B cell (primary cell): Measurements from ENCODE around the gene NUCB1.

ENCODE experiments used
- EZH2 ChIP-seq: IDR thresholded peaks from 2 replicates; pipeline ENCODE4 v1.6.1; 2012; ENCODE audit warnings: borderline replicate concordance, low read depth, mild to moderate bottlenecking, moderate library complexity, low read length; ENCODE audit not compliant: insufficient read depth, poor library complexity, severe bottlenecking
- TF ChIP-seq, protein P1 (sequence below): fragments of 200-600 bp; IDR thresholded peaks from one replicate; pipeline ENCODE4 v1.8.0; 2022; ENCODE audit warnings: antibody characterized with exemption, mild to moderate bottlenecking

DNA sequence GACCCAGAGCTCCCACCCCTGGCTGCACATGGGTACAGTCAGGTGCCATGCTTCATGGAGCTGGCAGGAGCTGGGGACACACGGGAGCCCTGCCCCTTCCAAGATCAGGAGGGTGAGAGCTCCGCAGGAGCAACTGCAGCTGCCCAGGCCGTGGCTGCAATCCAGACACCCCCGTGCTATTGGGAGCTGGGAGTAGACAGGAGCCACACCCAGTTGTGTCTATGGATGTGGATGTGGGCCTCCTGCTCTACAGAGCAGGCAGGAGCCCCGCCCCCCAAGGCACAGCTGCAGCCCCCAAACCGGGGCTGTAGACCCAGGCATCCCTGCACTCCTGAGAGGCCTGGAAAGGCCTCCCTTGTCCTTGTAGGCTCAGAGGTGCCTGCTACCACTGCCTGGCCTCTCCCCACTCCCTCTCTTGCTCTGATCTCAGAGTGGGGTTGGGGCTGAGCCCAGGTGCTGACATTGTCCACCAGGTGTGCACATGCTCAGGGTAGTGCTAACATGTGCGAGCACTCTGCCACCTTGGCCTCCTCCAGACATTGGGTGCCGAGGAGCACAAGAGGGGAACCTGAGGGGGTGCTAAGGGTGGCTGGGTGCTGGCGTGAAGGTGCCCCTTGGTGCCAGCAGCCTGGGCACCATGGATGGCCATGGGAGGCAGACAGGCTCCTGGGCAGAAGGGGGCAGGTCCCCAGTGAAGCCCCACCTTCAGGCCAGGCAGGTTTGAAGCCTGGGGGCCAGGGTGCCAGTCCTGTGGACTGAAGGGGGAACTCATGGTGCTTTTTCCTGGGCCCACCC is 46.5 kb downstream of the NUCB1 start:
- TF ChIP-seq, protein P1, sequence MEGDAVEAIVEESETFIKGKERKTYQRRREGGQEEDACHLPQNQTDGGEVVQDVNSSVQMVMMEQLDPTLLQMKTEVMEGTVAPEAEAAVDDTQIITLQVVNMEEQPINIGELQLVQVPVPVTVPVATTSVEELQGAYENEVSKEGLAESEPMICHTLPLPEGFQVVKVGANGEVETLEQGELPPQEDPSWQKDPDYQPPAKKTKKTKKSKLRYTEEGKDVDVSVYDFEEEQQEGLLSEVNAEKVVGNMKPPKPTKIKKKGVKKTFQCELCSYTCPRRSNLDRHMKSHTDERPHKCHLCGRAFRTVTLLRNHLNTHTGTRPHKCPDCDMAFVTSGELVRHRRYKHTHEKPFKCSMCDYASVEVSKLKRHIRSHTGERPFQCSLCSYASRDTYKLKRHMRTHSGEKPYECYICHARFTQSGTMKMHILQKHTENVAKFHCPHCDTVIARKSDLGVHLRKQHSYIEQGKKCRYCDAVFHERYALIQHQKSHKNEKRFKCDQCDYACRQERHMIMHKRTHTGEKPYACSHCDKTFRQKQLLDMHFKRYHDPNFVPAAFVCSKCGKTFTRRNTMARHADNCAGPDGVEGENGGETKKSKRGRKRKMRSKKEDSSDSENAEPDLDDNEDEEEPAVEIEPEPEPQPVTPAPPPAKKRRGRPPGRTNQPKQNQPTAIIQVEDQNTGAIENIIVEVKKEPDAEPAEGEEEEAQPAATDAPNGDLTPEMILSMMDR = no peak
- no peak for TF ChIP-seq EZH2
